Hepatocyte (in vitro differentiated cells): ENCODE results near the gene MYO5A. TPM values are rescaled to one million over a fixed set of nuclear protein-coding genes. Genes with fewer than 3 reads are reported as not detected.
"Not testable (repeated sequence)": the region's sequence is repeated elsewhere in the genome, so short reads cannot be mapped to it uniquely, and the experiment has no call there.

Experiments
- DNase-seq: peaks from one replicate; pipeline ENCODE4 v3.0.0-alpha.2; 2016; ENCODE audit warnings: low spot score
- H2AFZ ChIP-seq: fragments of 200-600 bp; sonication (generic); 2 replicates; pipeline ENCODE4 v1.6.0; 2016; ENCODE audit warnings: antibody characterized with exemption, mild to moderate bottlenecking
- H3K27ac ChIP-seq: fragments of 200-600 bp; sonication (generic); 2 replicates; pipeline ENCODE4 v1.5.1; 2016; ENCODE audit warnings: mild to moderate bottlenecking
- H3K27me3 ChIP-seq: fragments of 200-600 bp; sonication (generic); 2 replicates; pipeline ENCODE4 v1.6.1; 2016
- H3K36me3 ChIP-seq: fragments of 200-600 bp; sonication (generic); replicated peaks from 2 replicates; pipeline ENCODE4 v1.5.1; 2016; ENCODE audit warnings: low read depth; ENCODE audit not compliant: insufficient read depth
- H3K4me1 ChIP-seq: fragments of 200-600 bp; sonication (generic); 2 replicates; pipeline ENCODE4 v1.5.1; 2016; ENCODE audit warnings: mild to moderate bottlenecking, moderate library complexity; ENCODE audit not compliant: insufficient read depth
- H3K4me2 ChIP-seq: fragments of 200-600 bp; sonication (generic); 2 replicates; pipeline ENCODE4 v1.6.0; 2016
- H3K4me3 ChIP-seq: fragments of 200-600 bp; sonication (generic); 2 replicates; pipeline ENCODE4 v1.5.1; 2016; ENCODE audit warnings: mild to moderate bottlenecking
- H3K79me2 ChIP-seq: fragments of 200-600 bp; sonication (generic); 2 replicates; pipeline ENCODE4 v1.6.0; 2017; ENCODE audit warnings: mild to moderate bottlenecking
- H3K9me2 ChIP-seq: fragments of 200-600 bp; sonication (generic); replicated peaks from 2 replicates; pipeline ENCODE4 v1.6.0; 2017; ENCODE audit warnings: mild to moderate bottlenecking; ENCODE audit not compliant: insufficient read depth
- H3K9me3 ChIP-seq: fragments of 200-600 bp; sonication (generic); 2 replicates; pipeline ENCODE4 v1.5.1; 2016; ENCODE audit warnings: low read depth, mild to moderate bottlenecking
- H4K20me1 ChIP-seq: fragments of 200-600 bp; sonication (generic); 2 replicates; pipeline ENCODE4 v1.6.0; 2016; ENCODE audit warnings: mild to moderate bottlenecking; ENCODE audit not compliant: insufficient read depth, poor library complexity, severe bottlenecking
- CTCF ChIP-seq: fragments of 200-600 bp; sonication (generic); IDR thresholded peaks from 2 replicates; pipeline ENCODE4 v1.5.1; 2016; ENCODE audit warnings: antibody characterized with exemption, mild to moderate bottlenecking; ENCODE audit not compliant: poor library complexity
- EZH2 ChIP-seq: fragments of 200-600 bp; sonication (generic); IDR thresholded peaks from 2 replicates; pipeline ENCODE4 v1.6.1; 2016; ENCODE audit warnings: antibody characterized with exemption, mild to moderate bottlenecking, borderline replicate concordance
- EZH2phosphoT487 ChIP-seq: fragments of 200-600 bp; sonication (generic); IDR thresholded peaks from one replicate; pipeline ENCODE4 v1.6.1; 2018; ENCODE audit warnings: antibody characterized with exemption, mild to moderate bottlenecking, low read depth, moderate library complexity; ENCODE audit not compliant: unreplicated experiment, severe bottlenecking
- WGBS: methylation state at CpG from one replicate; pipeline ENCODE4 v1.1.6; 2016; ENCODE audit warnings: low lambda C conversion rate; ENCODE audit errors: missing lambda C conversion rate; 5-methylcytosine and 5-hydroxymethylcytosine counted together
- polyA plus RNA-seq: library from polyadenylated mRNA; unstranded; fragments of >200 nt; fragmentation: Nextera tagmentation; extraction: Ambion mirVana; gene quantifications from 2 replicates; pipeline ENCODE4 v1.2.1, GENCODE V29; 2016
- total RNA-seq: library from RNA; depleted of rRNA; stranded (reverse); fragments of >200 nt; gene quantifications from 2 replicates; pipeline ENCODE4 v1.2.3, GENCODE V29; 2014

MYO5A gene
- total and polyA plus RNA-seq, 2 experiments from 2014 or later, result 3.7 to 14.8 TPM

- WGBS, result 95% methylated on average over 1 of the region's 1 CpG
- Histone ChIP-seq H3K79me2 (peaks cover 5% of the 10 kb centered on the region), H4K20me1 (no peaks in the 10 kb centered on the region)
Observed at GRCh38 chr15:52517014-52517413, 11.7 kb downstream of the MYO5A start.

GRCh38 chr15:52515343-52515742, 13.3 kb downstream of the MYO5A start:
- DNase-seq, result no peak
- Histone ChIP-seq H3K27ac (no peak overlapping the region), H2AFZ (no peak overlapping the region), H4K20me1 (no peaks in the 10 kb centered on the region), H3K9me3 (no peaks in the 10 kb centered on the region), H3K4me3 (no peak overlapping the region), H3K4me2 (no peak overlapping the region), H3K27me3 (no peaks in the 10 kb centered on the region), H3K4me1 (no peaks in the 10 kb centered on the region), H3K36me3 (no peaks in the 10 kb centered on the region), H3K9me2 (no peaks in the 10 kb centered on the region), H3K79me2 (peaks cover 5% of the 10 kb centered on the region)
- TF ChIP-seq EZH2phosphoT487, result no peak
- no peak for TF ChIP-seq EZH2
- TF ChIP-seq CTCF, result no peak
- WGBS, result 83% methylated on average over 2 of the region's 2 CpGs

More at GRCh38 chr15:52517014-52517413, 11.7 kb downstream of the MYO5A start:
- no peaks in the 10 kb centered on the region for H3K4me1 ChIP-seq
- no peaks in the 10 kb centered on the region for H3K27me3 ChIP-seq
- H3K9me2 ChIP-seq, result no peaks in the 10 kb centered on the region
- DNase-seq, result no peak
- H3K9me3 ChIP-seq, result no peaks in the 10 kb centered on the region
- no peak for TF ChIP-seq EZH2phosphoT487
- no peak for TF ChIP-seq CTCF
- no peak overlapping the region for H2AFZ ChIP-seq
- H3K36me3 ChIP-seq, result no peaks in the 10 kb centered on the region
- H3K27ac ChIP-seq, result no peak overlapping the region
- no peak overlapping the region for H3K4me2 ChIP-seq
- no peak overlapping the region for H3K4me3 ChIP-seq

GRCh38 chr15:52514482-52514881, 14.2 kb downstream of the MYO5A start:
- Histone ChIP-seq H3K4me2 (no peak overlapping the region), H3K79me2 (peaks cover 5% of the 10 kb centered on the region)

GRCh38 chr15:52512869-52513268, 15.8 kb downstream of the MYO5A start:
- 87% methylated on average over 8 of the region's 8 CpGs for WGBS
- not testable (repeated sequence) for H3K79me2 ChIP-seq

More at GRCh38 chr15:52514482-52514881, 14.2 kb downstream of the MYO5A start:
- Histone ChIP-seq H3K9me2 (no peaks in the 10 kb centered on the region), H3K27me3 (no peaks in the 10 kb centered on the region), H3K4me3 (no peak overlapping the region), H3K4me1 (no peaks in the 10 kb centered on the region), H3K36me3 (no peaks in the 10 kb centered on the region), H2AFZ (no peak overlapping the region), H3K9me3 (no peaks in the 10 kb centered on the region), H4K20me1 (no peaks in the 10 kb centered on the region), H3K27ac (no peak overlapping the region)
- TF ChIP-seq EZH2 (no peak), CTCF (no peak), EZH2phosphoT487 (no peak)
- DNase-seq, result no peak
- 91% methylated on average over 1 of the region's 1 CpG for WGBS

More at GRCh38 chr15:52512869-52513268, 15.8 kb downstream of the MYO5A start:
- not testable (repeated sequence) for H3K36me3 ChIP-seq, H3K4me2 ChIP-seq, H2AFZ ChIP-seq, H3K4me1 ChIP-seq, H4K20me1 ChIP-seq, H3K9me3 ChIP-seq, H3K27ac ChIP-seq, H3K27me3 ChIP-seq, H3K9me2 ChIP-seq, H3K4me3 ChIP-seq, DNase-seq
